NCI-H82 (cell line): ENCODE results near the gene AGMAT.

Experiments
- DNase-seq: peaks from one replicate; lab custom pipeline; 2025; lab: John Stamatoyannopoulos, UW

The AGMAT gene

GRCh38 chr1:15524283-15525049, 60.4 kb downstream of the AGMAT start:
- peak; percentile 100 for DNase-seq

DNA sequence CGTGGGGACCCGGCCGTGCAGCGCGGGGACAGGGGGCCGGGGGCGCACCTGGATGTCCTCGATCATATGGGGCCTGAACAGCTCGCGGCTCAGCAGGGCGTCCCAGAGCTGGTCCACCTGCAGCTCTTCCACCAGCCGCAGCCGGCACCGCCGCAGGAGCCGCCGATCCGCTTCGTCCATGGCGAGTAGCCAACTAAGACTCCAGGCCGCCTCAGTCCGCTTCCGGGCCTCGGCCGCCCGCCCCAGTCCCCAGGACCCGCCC, 60.9 kb downstream of the AGMAT start, which contains the start of gene CASP9:
Gene CASP9, minus strand, starts transcription at position 195 of the 262 bp plus-strand sequence. Its CDS starts 15 bp downstream, at position 180.
- DNase-seq, result no peak

GRCh38 chr1:15523104-15524020, 61.5 kb downstream of the AGMAT start:
- no peak for DNase-seq

GRCh38 chr1:15522551-15522950, 62.3 kb downstream of the AGMAT start:
- peak; percentile 26 for DNase-seq
